22Rv1 (cell line): ENCODE measurements around the gene TBC1D16.

Experiments
- ZFX ChIP-seq: fragments of 450-650 bp; IDR thresholded peaks from 2 replicates; pipeline ENCODE4 v1.6.1; 2017; ENCODE audit warnings: antibody characterized with exemption, borderline replicate concordance
- TF ChIP-seq, protein P1 (sequence below): fragments of 450-650 bp; IDR thresholded peaks from 2 replicates; pipeline ENCODE4 v1.5.1; 2017; ENCODE audit warnings: mild to moderate bottlenecking

DNA sequence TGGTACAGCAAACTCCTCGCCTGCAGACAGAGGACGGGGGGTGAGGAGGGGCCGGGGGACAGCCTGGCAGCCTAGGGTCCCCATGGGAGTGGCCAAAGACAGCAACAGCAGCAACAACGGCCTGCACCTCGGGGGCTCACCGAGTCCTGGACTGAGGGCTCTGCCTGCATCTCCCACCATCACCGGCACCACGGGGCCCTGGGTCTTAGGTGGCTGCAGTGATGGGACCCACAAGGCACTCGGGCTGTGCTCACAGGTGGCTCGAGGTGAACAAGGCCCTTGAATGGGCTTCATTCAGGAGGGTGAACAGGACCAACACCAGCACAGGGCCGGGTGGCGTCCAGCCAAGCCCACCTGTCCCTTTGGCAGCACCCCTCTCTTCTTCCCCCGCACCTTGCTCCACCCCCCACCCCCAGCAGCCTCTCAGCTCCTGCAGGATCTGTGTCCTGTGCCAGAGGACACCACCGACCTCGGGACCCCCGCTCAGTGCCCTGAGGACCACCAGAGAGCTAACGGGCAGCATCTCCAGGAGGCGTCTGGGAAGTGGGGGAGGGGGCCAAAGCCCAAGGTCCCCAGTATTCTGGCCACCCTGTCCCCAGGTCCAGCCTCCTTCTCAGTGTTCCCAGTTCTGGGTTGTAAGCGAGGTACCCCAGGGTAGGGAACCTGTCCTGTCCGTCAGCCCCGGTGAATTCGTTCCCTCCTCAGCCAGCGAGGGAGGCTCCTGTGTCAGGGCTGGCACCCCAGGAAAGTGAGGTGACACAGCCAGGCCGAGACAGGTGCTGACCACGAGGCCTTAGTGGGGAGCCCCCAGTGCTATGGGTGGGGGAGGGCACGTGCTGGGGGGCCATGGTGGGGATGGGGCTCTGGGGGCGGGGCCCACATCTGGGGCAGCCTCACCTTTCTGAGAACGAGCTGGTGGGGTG lies 94.3 kb downstream of the TBC1D16 start:
- TF ChIP-seq, protein P1, sequence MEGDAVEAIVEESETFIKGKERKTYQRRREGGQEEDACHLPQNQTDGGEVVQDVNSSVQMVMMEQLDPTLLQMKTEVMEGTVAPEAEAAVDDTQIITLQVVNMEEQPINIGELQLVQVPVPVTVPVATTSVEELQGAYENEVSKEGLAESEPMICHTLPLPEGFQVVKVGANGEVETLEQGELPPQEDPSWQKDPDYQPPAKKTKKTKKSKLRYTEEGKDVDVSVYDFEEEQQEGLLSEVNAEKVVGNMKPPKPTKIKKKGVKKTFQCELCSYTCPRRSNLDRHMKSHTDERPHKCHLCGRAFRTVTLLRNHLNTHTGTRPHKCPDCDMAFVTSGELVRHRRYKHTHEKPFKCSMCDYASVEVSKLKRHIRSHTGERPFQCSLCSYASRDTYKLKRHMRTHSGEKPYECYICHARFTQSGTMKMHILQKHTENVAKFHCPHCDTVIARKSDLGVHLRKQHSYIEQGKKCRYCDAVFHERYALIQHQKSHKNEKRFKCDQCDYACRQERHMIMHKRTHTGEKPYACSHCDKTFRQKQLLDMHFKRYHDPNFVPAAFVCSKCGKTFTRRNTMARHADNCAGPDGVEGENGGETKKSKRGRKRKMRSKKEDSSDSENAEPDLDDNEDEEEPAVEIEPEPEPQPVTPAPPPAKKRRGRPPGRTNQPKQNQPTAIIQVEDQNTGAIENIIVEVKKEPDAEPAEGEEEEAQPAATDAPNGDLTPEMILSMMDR = no peak
- TF ChIP-seq ZFX = no peak
